Suprapubic skin (tissue), 4 donors: ENCODE results near the gene CHRFAM7A.
"Not testable (repeated sequence)": the region's sequence is repeated elsewhere in the genome, so short reads cannot be mapped to it uniquely, and the experiment has no call there.

Experiments used
- CTCF ChIP-seq, 2 donors: fragments of 200-600 bp in 1 of 2; fragments of 450-650 bp in 1 of 2; sonication (generic) in 1 of 2; IDR thresholded peaks; one replicate each; pipeline ENCODE4 v1.5.1; 2016 to 2019; ENCODE audit warnings: antibody characterized with exemption in 2 of 2, mild to moderate bottlenecking in 1 of 2, moderate library complexity in 1 of 2
- EP300 ChIP-seq: sonication (generic); formaldehyde crosslinking; IDR thresholded peaks from one replicate; pipeline ENCODE4 v1.6.1; 2017; ENCODE audit warnings: antibody characterized with exemption
- POLR2A ChIP-seq, 2 donors: fragments of 450-650 bp; IDR thresholded peaks; one replicate each; pipeline ENCODE4 v1.6.1; 2017; ENCODE audit warnings: antibody characterized with exemption in 2 of 2, mild to moderate bottlenecking in 2 of 2, moderate library complexity in 2 of 2
- POLR2AphosphoS5 ChIP-seq, 3 donors: sonication (generic); formaldehyde crosslinking; IDR thresholded peaks; one replicate each; pipeline ENCODE4 v1.6.1; 2017; ENCODE audit warnings: antibody characterized with exemption in 3 of 3

- not testable (repeated sequence) for TF ChIP-seq POLR2AphosphoS5 (IDR thresholded peaks at IDR 0.05); CTCF (IDR thresholded peaks at IDR 0.05); EP300; POLR2A (IDR thresholded peaks at IDR 0.05)
These were observed 16.3 kb downstream of the CHRFAM7A start for GRCh38 chr15:30377082-30377413.
